ENCODE results near the gene CD8B.
A peak's percentile ranks its signal among the peaks of the same experiment; 100 is the strongest.
"Not testable (repeated sequence)": the region's sequence is repeated elsewhere in the genome, so short reads cannot be mapped to it uniquely, and the experiment has no call there.

The CD8B gene

GRCh38 chr2:86861628-86862379 is at the start of gene CD8B:
TSS of gene CD8B (minus strand) at chr2:86861886. CDS start at chr2:86861865, 21 bp downstream.
- TF ChIP-seq YY1 (IDR thresholded peaks at IDR 0.05; ENCODE audit: low read depth); REST (IDR thresholded peaks at IDR 0.05; ENCODE audit: low read depth); CEBPB (IDR thresholded peaks at IDR 0.05): not testable (repeated sequence)

GRCh38 chr2:86900687-86901086 is 39.0 kb upstream of the CD8B start:
- peak; percentile 40 for TF ChIP-seq RAD21 (IDR thresholded peaks at IDR 0.05; ENCODE audit: low read depth)

DNA sequence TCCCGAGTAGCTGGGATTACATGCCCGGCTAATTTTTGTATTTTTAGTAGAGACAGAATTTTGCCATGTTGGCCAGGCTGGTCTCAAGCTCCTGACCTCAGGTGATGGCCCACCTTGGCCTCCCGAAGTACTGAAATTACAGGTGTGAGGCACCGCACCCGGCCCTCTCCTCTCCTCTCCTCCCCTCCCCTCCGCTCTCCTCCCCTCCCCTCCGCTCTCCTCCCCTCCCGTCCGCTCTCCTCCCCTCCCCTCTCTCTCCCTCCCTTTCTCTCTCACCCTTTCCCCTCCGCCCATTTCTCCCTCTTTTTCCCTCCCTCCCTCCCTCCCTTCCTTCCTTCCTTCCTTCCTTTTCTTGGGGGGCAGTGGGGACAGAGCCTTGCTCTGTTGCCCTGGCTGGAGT is 28.4 kb downstream of the CD8B start:
- TF ChIP-seq CREB1 (IDR thresholded peaks at IDR 0.05; ENCODE audit: low read depth): no peak
- no peak for TF ChIP-seq EGR1 (IDR thresholded peaks at IDR 0.05)
- TF ChIP-seq MAX (IDR thresholded peaks at IDR 0.05): no peak

GRCh38 chr2:86832334-86833096 is 29.2 kb downstream of the CD8B start:
- TF ChIP-seq MAX (IDR thresholded peaks at IDR 0.05): no peak
- TF ChIP-seq ZBTB7A (IDR thresholded peaks at IDR 0.05; ENCODE audit: low read depth): no peak
- no peak for TF ChIP-seq RAD21 (IDR thresholded peaks at IDR 0.05; ENCODE audit: low read depth)
- no peak for TF ChIP-seq TCF12 (IDR thresholded peaks at IDR 0.05; ENCODE audit: low read depth)
- TF ChIP-seq TAF1 (IDR thresholded peaks at IDR 0.05; ENCODE audit: low read depth): no peak
- TF ChIP-seq CEBPB (IDR thresholded peaks at IDR 0.05): no peak
- TF ChIP-seq CREB1 (IDR thresholded peaks at IDR 0.05; ENCODE audit: low read depth): no peak
- TF ChIP-seq FOXM1 (IDR thresholded peaks at IDR 0.05; ENCODE audit: borderline replicate concordance, low read depth): no peak
- TF ChIP-seq TEAD4 (IDR thresholded peaks at IDR 0.05): no peak
- no peak for TF ChIP-seq NFIC (IDR thresholded peaks at IDR 0.05)
- no peak for TF ChIP-seq REST (IDR thresholded peaks at IDR 0.05; ENCODE audit: low read depth)
- TF ChIP-seq EGR1 (IDR thresholded peaks at IDR 0.05): no peak
- no peak for TF ChIP-seq YY1 (IDR thresholded peaks at IDR 0.05; ENCODE audit: low read depth)
- no peak for TF ChIP-seq EP300 (IDR thresholded peaks at IDR 0.05; ENCODE audit: borderline replicate concordance)
- TF ChIP-seq USF1 (IDR thresholded peaks at IDR 0.05): no peak

GRCh38 chr2:86831537-86831936 is 30.1 kb downstream of the CD8B start:
- no peak for TF ChIP-seq ZBTB7A (IDR thresholded peaks at IDR 0.05; ENCODE audit: low read depth)
- TF ChIP-seq NFIC (IDR thresholded peaks at IDR 0.05): no peak
- TF ChIP-seq TAF1 (IDR thresholded peaks at IDR 0.05; ENCODE audit: low read depth): no peak
- TF ChIP-seq TEAD4 (IDR thresholded peaks at IDR 0.05): no peak
- TF ChIP-seq FOXM1 (IDR thresholded peaks at IDR 0.05; ENCODE audit: borderline replicate concordance, low read depth): no peak
- TF ChIP-seq REST (IDR thresholded peaks at IDR 0.05; ENCODE audit: low read depth): no peak
- no peak for TF ChIP-seq USF1 (IDR thresholded peaks at IDR 0.05)
- no peak for TF ChIP-seq MAX (IDR thresholded peaks at IDR 0.05)
